T-helper 22 cell (primary cell): ENCODE results near the gene SRPK2.

ENCODE experiments used
- DNase-seq: peaks from one replicate; pipeline ENCODE4 v3.0.0-alpha.2; 2020; ENCODE audit warnings: low read depth

SRPK2 gene

GRCh38 chr7:105136221-105136620, 252.5 kb downstream of the SRPK2 start:
- DNase-seq, result no peak

- no peak for DNase-seq
These were observed 254.6 kb downstream of the SRPK2 start for GRCh38 chr7:105133986-105134655.

DNA sequence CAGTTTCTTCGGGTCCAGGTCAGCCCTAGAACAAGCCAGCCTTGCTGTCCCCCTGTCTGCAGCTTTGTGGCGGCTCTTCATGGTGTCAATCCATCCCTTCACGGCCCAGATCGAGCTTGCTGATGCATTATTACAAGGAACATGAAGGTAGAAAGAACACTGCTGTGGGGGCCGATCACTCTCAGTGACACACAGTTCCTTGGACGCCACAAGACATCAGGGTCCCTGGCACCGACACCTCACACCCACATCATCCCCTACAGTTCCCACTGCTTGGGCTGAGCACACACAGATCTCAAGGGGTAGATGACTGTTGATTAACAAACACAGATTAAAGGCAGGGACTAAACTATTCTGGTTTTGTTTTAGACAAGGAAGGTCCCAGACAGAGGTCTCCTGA, 255.4 kb downstream of the SRPK2 start:
- no peak for DNase-seq

DNA sequence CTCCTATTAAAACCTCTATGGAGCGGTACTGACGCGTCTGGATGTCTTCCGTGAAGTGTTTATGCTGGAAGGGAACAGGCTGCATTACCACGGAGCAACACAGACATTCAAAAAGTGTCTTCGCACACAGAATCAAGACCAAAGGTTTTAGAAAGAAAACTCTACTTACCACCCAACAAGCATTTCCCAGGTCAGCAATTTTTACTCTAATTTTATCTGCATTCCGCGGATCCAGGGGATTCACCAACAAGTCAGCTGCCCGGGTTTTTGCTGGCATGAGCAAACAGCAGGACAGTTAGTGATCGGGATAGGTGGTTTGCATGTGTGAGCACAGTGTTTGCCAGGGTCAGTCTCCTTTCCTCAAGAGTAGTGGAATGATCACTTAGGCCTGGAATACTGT, 255.9 kb downstream of the SRPK2 start:
- DNase-seq, result no peak

DNA sequence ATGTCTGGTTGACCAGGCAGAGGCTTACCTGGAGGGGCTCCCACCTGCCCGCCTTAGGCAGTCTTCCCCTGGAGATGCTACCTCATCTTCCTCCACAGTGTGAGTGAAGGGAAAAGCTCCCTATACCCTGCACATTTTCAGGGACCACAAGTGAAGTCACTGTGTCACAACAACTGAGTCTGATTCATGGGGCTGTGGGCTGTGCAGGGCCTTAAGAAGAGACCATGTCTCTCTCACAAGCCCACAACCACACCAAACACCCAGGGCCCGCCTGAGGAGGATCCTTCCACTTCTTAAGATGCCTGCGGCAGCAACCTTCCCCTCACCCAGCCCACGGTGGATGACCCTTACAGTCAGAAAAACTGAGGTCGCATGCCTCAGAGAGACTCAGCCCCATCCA, 256.4 kb downstream of the SRPK2 start:
- DNase-seq, result no peak

- DNase-seq, result no peak
These were observed 256.8 kb downstream of the SRPK2 start for GRCh38 chr7:105131890-105132289.

DNA sequence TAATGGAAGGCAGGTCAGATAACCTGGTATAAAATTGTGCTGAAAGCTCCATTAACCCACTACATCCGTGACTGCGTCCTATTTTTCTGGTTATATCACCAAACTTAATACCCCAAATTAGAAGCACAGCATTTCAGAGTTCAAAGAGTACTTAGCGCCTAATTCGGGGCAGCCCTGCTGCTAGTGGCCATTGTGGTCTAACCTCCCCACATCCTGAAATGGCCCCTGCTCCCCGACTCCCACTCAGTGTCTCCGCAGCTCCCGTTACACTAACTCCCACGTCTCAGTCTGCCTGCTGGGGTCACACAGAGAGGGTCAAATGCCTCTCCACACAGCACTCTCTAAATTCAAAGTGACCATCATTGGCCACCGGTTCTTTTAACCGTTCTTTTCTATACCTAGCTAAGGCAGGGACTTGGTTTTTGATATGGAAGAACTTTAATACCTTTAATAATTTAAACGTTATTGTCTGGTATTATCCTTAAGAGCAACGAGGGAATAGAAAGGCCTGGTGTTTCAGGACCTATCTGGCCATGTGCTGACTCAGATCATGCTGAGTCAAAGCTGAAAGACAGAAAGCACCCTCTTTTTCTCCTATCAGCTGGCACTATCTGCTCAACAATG, 257.6 kb downstream of the SRPK2 start:
- no peak for DNase-seq

- no peak for DNase-seq
These were observed 258.1 kb downstream of the SRPK2 start for GRCh38 chr7:105130580-105130979.

DNA sequence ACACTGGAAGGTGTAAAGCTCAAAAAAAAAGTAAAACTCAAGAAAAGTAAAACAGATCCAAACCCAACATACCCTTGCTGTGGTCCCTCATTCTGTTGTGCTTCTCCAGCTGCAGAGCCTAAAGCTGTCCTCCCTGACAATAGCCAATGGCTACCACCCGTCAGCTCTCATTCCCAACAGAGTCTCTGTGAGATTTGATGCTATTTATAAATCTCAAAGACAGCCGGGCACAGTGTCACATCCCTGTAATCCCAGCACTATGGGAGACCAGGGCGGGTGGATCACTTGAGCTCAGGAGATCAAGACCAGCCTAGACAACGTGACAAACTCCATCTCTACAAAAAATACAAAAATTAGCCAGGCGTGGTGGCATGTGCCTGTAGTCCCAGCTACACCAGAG, 258.7 kb downstream of the SRPK2 start:
- DNase-seq, result no peak

DNA sequence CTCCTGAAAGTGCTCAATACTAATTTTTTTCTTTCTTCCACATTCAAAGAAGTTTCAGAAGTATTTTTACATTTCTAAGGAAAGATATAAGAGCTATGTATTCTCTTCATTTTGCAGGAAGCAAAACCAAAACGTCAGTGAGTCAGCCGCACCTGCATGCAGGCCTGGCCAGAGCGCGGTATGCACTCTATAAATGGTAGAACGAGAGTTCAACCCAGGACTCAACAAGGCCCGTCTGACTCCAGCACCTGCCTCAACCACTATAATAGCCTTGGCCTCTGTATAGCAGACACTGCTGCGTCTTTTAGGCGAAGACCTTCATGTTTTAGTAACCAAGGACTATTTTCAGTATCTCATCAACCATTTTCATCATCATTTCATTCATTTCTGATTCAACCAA, 261.5 kb downstream of the SRPK2 start:
- DNase-seq, result no peak

DNA sequence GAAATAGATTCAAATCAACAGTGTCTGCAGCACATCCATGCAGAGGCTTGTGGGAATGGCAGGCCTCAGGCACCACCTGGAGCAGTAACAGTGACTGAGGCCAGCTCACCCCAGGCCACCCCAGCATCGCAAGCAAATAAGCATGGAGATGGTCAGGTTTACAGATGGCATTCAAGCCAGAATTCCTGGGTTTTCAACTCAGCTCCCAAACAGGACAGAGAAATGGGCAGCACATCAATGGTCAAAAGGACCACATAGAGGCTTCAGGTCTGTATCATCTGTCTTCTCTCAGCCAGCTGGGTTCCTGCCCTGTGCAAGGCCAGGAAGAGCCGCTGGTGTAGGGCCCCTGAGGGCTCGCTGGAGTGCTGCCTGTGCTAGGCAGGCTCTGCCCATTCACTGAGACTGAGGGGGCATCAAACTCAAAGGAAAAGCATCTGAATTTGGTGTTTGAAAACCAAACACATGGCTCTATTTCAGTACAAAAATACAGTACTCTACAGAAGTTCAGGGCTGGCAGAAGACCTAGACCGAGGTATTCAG, 262.2 kb downstream of the SRPK2 start:
- no peak for DNase-seq

GRCh38 chr7:105125745-105126144, 263.0 kb downstream of the SRPK2 start:
- no peak for DNase-seq

- no peak for DNase-seq
These were observed 266.1 kb downstream of the SRPK2 start for GRCh38 chr7:105122619-105123018.

- no peak for DNase-seq
These were observed 269.8 kb downstream of the SRPK2 start for GRCh38 chr7:105118612-105119600.

DNA sequence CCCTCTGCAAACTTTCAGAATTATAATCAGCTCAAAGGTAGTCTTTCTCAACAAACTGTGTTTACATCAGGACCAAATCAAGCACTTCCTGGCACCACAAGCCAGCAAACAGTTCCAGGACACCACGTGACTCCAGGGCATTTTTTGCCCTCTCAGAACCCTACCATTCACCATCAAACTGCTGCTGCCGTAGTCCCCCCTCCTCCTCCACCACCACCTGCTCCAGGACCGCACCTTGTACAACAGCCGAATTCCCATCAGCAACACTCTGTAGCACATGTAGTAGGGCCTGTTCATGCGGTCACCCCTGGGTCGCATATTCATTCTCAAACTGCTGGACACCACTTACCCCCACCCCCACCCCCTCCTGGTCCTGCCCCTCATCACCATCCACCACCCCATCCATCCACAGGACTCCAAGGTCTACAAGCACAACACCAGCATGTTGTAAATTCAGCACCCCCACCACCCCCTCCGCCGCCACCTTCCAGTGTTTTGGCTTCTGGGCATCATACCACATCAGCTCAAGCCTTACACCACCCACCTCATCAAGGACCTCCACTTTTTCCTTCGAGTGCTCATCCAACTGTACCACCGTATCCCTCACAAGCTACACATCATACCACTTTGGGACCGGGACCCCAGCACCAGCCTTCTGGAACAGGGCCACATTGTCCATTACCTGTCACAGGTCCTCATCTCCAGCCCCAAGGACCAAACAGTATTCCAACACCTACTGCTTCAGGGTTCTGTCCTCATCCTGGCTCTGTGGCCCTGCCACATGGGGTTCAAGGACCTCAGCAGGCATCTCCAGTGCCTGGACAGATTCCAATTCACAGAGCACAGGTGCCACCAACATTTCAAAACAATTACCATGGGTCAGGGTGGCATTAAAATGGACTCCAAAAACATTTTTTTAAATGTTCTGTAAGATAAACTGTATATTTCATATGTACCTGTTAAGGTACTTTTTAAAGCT, 276.0 kb downstream of the SRPK2 start:
- DNase-seq, result no peak

GRCh38 chr7:105107458-105107857, 281.3 kb downstream of the SRPK2 start:
- DNase-seq, result no peak

- DNase-seq, result no peak
These were observed 282.2 kb downstream of the SRPK2 start for GRCh38 chr7:105106473-105106872.

DNA sequence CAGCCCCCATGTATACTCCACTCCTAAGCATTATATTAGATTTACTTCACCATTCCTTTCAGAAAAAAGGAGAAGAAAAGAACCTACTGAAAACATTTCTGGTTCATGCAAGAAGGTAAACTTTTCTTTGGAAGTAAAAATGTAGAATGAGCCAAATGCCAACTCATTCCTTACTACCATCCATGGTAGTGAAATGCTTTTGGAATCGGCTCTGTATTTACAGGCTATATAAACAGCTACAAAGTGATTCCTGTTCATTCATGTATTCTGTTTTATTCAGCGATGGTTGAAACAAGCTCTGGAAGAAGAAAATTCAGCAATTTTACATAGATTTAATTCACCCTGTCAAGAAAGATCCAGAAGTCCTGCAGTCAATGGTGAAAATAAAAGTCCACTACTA, 283.1 kb downstream of the SRPK2 start:
- DNase-seq, result no peak

- no peak for DNase-seq
These were observed 286.0 kb downstream of the SRPK2 start for GRCh38 chr7:105102557-105103352.

DNA sequence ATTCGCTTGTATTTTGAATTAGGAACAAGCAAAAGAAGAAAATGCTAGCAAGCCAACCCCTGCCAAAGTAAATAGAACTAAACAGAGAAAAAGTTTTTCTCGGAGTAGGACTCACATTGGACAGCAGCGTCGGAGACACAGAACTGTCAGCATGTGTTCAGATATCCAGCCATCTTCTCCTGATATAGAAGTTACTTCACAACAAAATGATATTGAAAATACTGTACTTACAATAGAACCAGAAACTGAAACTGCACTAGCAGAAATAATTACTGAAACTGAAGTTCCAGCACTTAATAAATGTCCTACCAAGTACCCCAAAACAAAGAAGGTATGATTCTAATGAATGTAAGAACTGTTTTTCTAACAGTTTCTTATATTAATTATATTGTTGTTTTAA, 286.9 kb downstream of the SRPK2 start:
- DNase-seq, result no peak
